A549 treated with RU486 at 1 μM for 4 hours (cell line): ENCODE results near the gene MICAL1. TPM values are rescaled to one million over a fixed set of nuclear protein-coding genes. Genes with fewer than 3 reads are reported as not detected.

Source experiments
- total RNA-seq: library from RNA; stranded (reverse); fragments of 200-300 nt; extraction: Qiagen RNA extraction; gene quantifications from 5 replicates; pipeline ENCODE4 v1.2.3, GENCODE V29; 2022; ENCODE audit warnings: low read depth

The MICAL1 gene, protein sequence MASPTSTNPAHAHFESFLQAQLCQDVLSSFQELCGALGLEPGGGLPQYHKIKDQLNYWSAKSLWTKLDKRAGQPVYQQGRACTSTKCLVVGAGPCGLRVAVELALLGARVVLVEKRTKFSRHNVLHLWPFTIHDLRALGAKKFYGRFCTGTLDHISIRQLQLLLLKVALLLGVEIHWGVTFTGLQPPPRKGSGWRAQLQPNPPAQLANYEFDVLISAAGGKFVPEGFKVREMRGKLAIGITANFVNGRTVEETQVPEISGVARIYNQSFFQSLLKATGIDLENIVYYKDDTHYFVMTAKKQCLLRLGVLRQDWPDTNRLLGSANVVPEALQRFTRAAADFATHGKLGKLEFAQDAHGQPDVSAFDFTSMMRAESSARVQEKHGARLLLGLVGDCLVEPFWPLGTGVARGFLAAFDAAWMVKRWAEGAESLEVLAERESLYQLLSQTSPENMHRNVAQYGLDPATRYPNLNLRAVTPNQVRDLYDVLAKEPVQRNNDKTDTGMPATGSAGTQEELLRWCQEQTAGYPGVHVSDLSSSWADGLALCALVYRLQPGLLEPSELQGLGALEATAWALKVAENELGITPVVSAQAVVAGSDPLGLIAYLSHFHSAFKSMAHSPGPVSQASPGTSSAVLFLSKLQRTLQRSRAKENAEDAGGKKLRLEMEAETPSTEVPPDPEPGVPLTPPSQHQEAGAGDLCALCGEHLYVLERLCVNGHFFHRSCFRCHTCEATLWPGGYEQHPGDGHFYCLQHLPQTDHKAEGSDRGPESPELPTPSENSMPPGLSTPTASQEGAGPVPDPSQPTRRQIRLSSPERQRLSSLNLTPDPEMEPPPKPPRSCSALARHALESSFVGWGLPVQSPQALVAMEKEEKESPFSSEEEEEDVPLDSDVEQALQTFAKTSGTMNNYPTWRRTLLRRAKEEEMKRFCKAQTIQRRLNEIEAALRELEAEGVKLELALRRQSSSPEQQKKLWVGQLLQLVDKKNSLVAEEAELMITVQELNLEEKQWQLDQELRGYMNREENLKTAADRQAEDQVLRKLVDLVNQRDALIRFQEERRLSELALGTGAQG
- 8.5 to 14.4 TPM (median 11.2 TPM) in 5 replicates for total RNA-seq

DNA sequence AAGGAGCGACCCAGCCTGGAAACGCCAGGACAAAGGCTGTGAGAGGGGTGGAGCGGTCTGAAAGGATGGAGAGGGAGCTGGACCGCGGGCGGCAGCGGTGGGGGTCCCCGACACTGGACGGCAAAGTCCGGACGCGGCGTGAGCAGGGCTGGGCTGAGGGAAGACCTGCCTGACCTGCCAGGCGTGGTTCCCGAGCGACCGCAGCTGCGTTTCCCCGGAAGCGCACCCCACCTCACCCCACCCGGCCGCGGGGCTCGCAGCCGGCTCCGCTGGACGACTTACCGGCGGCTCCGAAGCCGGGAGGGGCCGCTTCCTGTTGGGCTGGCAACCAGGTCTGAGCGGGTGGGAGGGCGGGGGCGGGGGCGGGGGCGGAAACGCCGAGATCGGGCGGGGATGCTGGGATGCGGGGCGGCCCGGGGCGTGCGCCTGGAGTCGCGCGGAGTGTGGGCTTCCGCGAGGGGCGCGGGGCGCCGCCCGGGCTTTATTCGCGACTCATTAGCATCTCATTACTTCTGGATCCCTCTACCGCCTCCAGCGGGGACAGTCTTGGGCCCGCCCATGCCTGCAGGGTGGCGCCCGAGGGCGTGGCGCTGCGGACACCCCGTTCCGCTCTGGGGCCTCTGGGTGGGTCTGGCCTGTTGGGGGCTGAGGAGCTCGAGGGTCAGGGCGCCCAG, at the start of gene MICAL1:
TSS of gene MICAL1 (minus strand) at position 336 of the 674 bp plus-strand sequence. CDS start 1,576 bp downstream, outside the sequence.

DNA sequence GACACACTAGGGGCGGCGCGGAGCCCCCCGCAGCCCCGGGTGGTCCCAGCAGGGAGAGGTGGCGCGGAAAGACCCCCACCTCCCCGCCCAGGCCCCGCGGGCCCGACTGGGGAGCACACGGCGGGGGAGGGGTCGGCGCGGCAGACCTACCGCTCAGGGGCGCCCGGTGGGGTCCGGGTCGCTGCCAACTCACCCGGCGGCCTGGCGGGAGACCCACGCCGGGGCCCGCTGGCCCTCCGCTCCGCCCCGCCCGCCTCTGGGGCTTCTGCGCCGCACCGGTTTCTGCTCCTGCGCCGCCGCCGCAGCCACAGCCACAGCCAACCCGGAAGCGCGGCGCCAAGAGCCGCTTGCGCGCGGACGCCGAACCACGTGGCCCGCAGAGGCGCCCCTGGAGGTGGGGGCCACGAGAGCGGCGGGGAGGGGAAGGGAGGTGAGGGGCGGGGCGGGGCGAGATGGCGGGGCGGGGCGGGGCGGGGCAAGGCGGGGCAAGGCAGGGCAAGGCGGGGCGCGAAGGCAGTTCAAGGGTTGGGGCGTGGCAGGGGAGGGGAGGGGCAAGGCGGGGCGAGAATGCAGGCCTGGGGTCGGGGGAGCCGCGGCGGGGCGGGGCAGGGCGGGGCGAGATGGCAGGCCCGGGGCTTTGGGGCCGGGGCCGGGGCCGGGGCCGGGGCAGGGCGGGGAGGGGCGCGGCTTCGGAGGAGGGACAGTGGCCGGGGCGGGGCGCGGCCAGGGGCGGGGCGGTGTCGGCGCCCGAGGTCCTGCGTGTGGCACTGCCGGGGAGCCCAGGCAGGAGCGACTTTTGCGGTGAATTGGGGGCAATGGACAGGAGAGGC, 27.5 kb upstream of the MICAL1 start, which contains the start of gene ZBTB24:
TSS of gene ZBTB24 (minus strand) at position 315 of the 830 bp plus-strand sequence. CDS start 1,193 bp downstream, outside the sequence.

DNA sequence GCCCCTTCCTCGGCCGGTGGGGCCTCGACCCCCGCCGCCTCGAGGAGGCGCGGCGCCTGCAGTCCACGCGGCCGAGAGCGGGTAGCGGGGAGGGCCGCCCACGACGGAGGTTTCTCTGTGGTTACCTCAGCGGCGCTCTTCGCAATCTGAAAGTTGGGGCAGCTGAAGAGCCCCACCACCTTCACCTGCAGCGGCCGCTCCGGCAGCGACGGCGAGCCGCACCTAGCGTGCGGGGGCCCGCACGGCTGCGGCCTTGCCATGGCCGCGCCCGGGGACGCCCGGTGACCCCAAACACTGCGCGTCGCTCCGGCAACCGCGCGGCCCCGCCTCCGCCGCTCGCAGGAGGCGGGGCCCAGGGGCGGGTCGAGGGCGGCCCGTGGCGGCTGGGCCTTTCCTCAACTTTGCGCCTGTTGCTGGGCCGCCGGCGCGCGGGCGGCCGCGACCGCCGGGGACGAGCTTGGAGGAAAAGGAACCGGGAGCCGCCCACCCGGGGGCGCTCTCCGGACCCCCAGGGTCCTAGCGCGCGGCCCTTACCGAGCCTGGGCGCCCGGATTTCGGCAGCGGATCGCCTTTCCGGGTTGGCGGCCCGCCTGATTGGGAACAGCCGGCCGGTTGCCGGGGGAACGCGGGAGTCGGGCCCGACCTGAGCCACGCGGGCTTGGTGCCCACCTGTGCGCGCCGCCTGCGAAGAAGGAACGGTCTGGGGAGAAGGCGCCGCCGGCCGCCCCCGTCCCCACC, 15.1 kb downstream of the MICAL1 start, which contains the start of the genes PPIL6 and SMPD2:
TSS of gene PPIL6 (minus strand) at position 298 of the 738 bp plus-strand sequence. CDS start at position 260, 38 bp downstream.
TSS of gene SMPD2 (plus strand) at position 394 of the 738 bp plus-strand sequence. CDS start 398 bp downstream, outside the sequence.

Other genes starting within 250 kb of the MICAL1 start
- 87.4 to 116 TPM (median 108 TPM) in 5 replicates for gene CD164, start 73.3 kb downstream of the MICAL1 start, total RNA-seq
- gene PPIL6, start 15.1 kb downstream of the MICAL1 start, total RNA-seq: 1.5 to 3.1 TPM (median 2.6 TPM) in 5 replicates
- 13.7 to 15.2 TPM (median 14.3 TPM) in 5 replicates for gene SMPD2, start 15.0 kb downstream of the MICAL1 start, total RNA-seq
- gene ZBTB24, start 27.4 kb upstream of the MICAL1 start, total RNA-seq: 3.1 to 5.2 TPM (median 4.5 TPM) in 5 replicates
- 1.2 to 2.5 TPM (median 1.6 TPM) in 5 replicates for gene AK9, start 235.4 kb upstream of the MICAL1 start, total RNA-seq
- gene FIG4, start 235.5 kb upstream of the MICAL1 start, total RNA-seq: 2.7 to 4.8 TPM (median 4.2 TPM) in 5 replicates